SK-N-DZ (cell line): ENCODE measurements around the gene CHST13.

Experiments
- DNase-seq: peaks from one replicate; pipeline ENCODE4 v3.0.0-alpha.2; 2015; ENCODE audit warnings: low spot score

Gene CHST13

DNA sequence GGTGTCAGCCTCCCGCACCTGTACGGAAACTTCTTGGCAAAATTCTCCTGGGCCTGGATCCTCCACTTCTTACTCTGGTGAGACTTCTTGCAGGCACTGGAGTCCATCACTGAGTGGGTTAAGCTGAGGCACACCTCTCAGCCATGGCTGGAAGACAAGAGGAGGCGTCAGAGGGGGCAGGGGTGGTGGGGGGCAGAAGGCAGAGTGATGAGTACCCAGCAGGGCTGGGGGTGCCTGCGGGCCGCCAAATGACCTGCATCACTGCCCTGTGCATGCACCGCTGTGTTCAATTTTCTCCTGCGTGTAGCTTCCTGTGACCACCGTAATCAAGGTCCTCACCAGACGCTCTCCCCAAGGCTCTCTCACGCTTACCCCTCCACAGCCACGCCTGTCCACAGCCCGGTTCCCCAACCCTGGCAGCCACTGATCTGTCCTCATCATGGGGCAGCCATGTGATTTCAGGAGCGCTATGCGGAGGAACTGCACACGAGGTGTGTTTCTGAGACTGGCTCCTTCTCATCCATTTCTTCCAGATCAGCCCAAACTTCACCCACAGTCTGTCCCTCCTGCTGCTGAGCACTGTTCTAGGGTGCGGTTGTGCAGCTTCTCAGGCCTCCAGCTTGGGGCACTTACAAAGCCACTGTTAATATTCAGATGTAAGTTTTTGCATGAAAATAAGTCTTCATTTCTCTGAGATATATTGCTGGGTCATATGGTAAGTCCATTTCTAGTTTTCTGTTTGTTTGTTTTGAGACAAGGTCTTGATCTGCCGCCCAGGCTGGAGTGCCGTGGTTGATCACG lies 29.5 kb downstream of the CHST13 start:
- DNase-seq = no peak

DNA sequence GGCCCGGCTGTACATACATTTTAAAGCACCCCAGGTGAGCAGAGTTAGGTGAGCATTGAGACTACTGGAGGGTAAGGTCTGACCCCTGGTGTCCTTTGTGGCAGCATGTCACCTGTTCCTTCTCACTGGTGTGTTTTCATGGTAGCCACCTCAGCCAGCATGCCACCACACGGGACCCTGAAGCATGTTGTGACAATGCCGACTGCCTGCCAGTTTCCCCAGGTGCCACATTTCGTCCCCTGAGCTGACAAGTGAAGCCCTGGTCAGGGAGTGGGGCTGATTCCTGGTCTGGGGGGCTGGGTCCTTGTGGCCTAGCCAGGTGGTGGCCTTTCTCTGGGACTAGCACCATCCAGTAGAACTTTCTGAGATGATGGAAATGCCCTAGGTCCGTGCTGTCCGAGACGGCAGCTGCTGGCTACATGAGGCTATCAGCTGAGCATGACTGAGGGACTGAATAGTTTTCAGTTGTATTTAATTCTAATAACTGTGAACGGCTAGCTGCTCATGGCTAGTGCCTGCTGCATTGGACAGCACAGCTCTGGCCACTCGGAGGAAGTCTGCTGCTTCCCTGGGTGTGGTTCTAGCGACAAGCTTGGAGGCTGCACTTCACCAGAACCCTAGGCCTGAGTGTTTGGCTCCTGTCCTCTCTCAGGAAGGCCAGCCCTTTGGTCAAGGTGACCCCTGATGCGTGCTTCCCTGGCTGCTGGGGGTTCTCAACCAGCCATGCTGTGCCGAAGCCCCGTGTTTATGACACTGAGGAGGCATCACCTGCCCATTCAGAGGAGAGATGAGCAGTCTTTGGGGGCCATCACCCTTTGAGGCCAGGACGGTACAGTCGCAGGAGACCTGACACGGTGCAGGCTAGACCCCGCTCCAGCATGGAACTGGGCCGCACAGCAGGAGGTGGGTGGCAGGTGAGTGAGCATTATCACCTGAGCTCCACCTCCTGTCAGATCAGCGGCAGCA lies 30.9 kb downstream of the CHST13 start:
- DNase-seq = no peak

DNA sequence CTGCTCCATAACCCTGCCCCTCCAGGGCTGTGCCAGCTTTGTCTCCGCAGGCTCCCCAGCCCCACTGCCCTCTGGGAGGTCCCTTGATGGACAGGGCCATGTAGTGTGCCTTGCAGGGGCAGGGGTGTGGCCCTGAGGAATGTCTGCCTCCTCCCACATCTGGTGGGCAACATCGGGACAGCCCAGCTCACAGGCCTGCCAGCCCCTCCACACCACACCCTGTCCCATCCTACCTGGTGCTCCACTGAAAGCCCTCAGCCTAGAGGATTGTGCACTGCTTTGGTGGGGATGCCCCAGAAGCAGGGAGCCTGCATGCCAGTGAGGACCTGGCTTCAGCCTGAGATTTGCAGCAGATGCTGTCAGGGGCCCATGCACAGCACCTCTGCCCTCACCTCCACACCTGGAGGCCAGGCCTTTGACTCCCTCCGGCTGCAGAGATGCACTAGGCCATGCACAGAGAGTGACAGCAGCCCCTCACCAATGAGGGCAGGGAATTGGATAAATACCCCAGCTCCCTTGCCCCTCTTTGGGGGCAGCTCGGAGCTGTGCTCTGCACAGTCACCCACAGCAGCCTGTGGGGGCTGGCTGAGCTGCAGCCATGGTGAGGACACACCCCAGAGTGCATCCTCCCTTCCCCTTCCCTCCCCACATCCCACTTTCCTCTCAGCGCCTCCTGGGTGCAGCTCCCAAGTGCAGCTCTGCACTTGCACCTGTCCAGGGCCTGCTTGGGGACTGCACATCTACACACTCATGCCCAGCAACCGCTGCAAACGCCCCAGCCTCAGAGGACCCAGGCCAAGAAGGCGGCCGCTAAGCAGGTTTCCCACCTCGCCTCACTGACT lies 32.1 kb downstream of the CHST13 start:
- no peak for DNase-seq

DNA sequence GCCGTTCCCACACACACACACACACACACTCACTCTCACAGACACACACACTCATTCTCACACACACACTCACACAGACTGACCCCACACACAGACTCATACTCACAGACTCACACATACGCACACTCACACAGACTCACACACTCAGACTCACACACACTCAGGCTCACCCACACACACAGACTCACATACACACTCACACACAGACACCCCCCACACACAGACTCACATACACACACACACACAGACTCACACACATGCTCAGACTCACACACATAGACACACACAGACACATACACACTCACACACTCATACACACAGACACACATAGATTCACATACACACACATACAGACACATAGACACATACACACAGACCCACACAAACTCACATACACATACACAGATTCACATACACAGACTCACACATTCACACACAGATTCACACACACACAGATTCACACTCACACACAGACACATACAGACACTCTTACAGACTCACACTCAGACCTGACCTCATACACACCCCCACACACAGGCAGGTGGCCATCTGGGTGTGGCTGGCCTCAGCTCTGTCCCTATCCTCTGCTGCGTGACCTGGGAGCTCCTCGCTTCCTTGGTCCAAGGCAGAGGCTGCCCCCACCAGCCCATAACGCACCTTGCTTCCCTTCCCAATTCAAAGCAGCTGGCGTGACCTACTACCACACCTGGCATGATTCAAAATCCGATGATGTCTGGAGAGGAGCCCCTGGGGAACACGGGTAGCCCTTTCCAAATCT lies 32.9 kb downstream of the CHST13 start:
- DNase-seq = no peak

DNA sequence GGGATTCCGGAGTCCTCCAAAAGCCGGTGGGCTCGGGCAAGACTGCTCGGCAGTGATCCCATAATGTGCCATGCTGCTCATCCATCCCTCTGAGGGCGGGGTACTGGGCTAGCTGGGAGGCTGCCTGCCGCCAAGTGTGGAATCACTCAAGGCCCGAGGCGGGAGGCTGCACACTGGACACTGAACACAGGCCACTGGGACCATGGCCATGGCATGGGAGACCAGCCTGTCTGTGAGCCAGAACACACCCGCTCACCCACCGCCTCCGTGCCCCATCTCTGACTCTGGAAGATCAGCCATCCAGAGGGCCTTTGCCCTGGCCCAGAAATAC lies 33.4 kb downstream of the CHST13 start:
- no peak for DNase-seq

DNA sequence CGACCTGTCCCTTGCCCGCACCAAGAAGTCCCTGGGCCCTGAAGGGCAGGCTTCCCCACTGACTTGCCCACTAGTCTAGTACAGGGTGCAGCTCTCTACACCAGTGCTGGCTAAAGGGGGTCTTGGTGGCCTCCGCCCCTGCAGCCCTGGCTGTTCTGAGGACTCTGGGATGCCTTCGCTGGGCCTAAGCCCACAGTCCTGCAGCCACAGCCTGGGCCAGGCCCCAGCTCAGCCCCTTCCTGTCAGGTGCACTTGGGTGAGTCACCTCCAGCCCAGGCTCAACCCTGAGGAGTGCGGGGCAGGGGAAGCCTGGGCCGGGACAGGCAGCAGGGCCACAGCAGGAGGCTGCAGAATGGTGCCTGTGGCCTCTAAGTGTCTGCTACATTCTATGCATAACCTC lies 33.8 kb downstream of the CHST13 start:
- DNase-seq = no peak

DNA sequence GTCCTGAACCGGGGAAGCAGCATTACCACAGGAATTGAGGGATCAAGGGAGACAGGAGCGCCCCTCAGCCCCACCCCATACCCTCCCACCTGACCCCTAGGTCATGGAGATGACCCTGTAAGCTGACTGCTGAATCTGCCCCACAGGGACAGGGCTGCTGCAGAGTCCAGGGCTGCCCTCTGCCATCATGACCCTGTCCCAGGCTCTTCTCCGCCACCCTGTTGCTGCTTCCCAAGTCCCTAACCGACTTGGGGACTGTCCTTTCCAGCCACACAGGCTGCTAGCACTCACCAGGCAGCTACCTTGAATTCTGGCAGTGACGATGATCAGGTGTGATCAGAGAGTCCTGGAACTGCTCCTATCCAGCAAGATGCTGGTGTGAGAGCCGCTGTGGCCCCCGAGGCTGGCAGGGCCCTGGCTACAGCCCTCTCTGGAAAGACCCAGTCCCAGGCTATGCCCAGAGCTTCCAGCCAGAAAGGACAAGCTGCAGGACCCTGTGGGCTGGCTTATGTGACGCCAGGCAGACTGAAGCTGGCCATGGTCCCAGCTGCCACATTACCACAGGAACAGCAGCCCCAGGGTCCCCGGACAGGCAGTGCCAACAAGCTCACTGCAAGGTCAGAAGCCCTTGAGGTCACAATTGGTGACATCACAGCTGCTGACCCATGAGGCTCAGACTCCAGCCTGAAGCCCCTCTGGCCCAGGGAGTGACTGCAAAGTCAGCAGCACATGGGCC lies 34.5 kb downstream of the CHST13 start, which contains the start of gene C3orf22:
Gene C3orf22, minus strand, starts transcription at position 597 of the 736 bp plus-strand sequence. CDS start 5,542 bp downstream, outside the sequence.
- DNase-seq = no peak

DNA sequence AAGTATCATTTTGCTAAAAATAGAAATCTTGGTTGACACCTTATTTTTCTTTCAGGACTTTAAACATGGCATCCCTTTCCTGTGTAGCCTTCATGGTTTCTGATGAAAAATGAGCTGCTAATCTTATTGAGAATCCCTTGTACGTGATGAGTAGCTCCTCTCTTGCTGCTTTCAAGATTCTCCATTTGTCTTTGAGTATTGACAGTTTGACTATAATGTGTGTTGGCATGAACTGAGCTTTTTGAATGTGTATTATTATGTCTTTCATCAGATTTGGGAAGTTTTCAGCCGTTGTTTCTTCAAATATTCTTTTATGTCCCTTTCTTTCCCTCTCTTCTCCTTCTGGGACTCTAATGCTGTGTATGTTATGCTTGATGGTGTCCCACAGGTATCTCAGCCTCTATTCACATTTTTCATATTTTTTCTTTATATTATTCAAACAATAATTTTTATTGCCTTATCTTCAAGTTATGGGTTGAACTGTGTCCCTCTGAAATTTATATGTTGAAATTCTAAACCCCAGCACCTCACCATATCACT lies 38.9 kb downstream of the CHST13 start:
- no peak for DNase-seq

DNA sequence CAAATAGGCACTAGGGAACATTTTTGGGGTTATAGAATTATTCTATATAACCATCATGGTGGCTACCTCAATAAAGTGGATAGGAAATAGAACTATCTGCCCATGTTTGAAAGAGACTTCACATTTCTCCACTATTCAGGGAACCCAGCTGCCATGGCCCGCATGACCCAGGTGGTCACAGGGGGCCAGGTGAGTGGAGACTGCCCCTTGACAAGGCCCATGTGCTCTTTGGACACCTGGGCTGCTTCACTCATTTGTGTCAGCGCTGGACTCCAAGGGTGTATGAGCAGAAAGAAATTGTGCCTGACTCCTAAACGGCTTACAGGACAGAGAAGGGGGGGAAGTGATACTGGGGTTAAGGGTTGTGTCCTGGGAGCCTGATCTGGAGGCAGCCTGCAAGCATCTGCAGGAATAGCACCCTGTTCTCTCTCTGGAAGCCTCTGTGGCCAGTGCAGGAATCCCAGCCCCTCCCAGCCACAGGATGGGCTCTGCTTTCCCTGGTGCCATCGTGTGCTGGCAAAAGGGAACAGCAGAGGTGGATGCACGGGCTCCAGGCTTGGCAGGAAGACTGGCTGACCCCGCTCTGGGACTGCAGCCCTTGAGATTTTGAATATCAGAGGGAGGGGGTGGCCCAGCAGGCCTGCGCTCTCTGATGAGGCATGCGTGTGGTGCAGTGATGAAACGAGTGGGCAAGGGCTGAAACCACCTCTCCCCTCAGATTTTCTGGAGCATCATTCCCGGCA lies 43.9 kb downstream of the CHST13 start:
- DNase-seq = no peak

DNA sequence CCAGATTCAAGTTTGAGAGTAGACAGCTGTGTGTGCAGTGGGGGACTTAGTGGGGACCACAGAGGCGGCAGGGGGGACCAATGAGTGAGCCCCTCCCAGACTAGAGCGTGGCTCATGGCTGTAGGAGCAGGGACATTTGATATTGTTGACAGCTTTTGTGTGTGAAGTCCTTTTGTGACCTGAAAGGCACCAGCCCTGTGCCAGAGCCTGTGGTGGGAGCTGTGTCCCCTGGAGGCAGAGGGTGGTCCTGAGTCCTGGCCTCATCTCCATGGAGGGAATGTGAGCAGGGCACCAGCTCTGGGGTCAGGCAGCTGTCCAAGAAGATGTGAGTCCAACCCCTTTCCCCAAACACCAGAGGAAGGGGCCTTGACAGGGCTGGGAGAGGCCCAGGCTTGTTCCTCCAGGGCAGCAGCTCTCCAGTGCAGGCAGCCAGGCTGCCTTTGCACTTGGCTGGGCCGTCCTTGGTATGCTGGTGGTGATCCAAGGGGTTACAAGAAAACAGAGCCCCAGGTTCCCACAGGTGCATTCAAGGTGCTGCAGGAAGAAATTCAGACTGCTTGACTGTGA lies 44.9 kb downstream of the CHST13 start:
- no peak for DNase-seq

DNA sequence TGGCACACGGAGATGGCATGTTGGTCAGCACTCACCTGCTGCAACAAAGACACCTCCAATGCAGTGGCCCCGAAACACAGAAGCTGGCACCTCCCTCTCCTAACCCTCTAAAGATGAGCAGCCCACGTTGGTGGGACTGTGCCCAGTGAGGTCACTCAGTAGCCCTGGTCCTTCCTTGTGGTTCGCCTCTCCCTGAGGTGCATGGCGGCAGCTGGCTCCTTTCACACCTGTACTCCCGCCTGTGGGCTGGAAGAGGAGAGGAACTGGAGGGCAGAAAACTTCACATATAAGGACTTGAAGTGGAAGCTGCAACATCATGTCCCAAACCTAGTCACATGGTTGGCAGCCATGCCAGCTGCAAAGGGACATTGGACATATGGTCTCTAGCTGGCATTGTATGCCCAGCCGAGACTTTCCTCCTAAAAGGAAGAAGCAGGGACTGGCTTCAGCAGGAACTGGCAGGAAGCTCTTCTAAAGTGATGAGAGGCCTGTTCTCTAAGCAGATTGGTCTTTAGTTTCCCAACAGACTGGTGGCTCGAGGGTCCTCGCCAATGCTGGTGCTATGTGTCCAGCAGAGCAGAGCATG lies 45.5 kb downstream of the CHST13 start:
- DNase-seq = no peak

DNA sequence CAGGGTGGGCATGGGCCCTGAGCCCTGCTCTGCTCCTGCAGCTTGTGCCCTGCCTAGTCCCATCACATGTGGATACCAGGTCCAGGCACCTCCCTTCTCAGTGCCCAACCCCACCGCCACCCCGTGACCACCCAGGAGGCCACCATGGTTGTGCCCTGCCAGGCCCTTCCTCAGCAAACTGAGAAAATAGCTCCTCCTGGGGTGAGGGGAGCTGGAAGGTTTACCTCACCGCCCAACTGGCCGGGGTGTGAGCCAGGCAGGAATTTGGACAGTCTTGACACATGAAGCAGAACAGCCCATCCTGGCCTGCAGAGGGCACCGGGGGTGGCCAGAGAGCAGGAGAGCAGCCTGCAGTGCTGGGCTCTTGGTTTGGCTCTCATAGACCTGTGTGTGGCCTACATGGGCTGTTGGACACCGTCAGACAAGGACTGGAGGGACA lies 46.2 kb downstream of the CHST13 start:
- DNase-seq = no peak

DNA sequence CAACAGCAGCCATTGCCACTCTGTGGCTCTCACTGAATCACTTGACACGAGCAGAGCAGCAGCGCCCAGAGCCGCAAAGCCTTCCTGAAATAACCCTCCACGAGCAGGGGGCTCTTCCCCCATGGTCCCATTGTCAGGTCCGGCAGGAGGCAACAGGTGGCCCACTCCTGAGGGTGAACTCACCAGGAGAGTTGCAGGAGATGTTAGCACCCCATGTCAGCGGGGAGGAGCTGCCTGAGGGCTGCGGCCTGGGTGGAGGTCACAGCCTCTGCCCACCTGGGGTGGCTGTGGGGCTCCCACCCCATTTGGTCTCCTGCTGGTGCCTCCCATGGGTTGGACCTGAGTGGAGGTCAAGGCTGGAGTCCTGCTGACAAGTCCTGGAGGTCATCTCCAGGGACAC lies 47.1 kb downstream of the CHST13 start:
- DNase-seq = no peak

DNA sequence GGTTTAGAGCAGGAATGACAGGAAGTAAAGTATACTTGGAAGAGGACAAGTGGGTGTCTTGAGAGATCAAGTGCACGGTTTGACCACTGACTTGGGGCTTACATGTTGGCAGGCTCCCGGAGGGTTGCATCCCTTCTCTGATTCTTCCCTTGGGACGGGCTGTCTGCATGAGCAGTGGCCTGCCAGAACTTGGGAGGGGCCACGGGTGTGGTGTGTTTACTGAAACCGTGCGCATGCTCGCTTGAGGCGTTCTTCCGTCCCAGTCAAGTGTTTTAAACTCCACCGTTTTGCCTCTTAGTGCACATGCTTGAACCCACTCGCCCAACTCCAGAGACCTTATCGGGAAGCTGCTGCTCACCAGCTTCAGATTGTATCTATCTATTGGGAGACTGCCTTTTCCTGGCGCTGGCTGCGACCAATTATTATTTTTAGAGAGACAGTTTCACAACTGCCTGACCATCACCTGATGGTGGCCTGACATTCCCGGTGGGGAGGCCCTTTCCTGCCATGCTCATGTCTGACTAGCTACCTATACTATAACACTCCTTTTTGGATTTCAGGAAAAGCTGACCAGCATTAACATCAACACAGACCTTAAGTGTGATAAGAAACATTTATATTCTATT lies 49.6 kb downstream of the CHST13 start:
- peak; percentile 51 for DNase-seq

DNA sequence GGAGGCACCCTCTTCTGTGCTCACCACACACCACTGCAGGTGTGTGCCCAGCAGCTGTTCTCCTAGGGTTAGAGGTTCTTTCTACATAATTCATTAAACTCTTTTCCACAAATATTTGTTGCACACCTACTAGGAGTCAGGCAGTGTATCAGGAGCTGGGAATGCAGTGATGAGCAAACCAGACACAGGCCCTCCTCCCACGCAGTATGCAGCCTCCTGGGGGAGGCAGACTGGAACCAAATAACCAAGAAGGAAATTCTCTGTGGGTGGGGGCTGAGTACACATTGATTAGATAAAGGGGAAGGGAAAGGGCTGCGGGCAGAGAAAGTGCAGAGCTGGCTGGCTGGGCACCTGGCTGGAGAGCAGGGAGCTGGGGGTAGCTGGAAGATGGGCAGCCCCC lies 53.3 kb downstream of the CHST13 start:
- no peak for DNase-seq

DNA sequence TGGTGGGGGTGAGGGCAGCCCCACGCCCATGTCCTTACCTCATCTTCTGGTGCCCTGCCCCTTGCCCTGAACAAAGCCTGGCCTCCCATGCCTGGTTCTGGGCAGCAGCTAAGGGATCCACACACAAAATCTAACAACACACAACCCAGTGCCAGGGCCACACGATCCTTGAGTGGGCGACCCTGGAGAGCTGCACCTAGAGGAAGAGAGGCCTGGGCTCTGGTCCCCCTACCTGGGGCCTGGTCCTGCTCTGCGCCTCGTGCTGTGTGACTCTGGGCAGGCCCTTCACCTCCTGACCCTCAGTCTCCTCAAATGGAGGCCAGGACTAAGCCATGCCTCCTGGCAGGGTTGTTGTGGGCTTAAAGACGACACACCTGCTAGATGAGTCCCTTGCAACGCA lies 54.7 kb downstream of the CHST13 start:
- no peak for DNase-seq

DNA sequence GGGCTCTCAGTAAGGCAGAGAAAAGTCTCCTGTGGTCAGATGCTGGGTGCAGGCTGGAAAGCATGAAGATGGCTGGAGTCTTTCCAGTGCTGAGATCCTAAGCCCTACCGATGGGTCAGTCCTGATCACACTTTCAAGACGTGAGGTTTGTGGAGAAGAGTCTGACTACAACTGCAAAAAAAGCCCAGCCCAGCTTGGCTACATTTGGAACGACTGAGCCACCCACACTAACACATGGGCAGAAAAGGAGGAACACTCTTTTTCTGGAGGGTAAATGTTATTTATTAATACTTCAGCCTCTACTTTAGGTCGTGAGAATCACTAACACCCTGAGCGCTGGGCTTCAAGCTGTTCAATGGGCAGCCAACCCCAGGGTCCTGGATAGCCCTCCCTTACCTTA lies 56.8 kb downstream of the CHST13 start:
- DNase-seq = no peak

DNA sequence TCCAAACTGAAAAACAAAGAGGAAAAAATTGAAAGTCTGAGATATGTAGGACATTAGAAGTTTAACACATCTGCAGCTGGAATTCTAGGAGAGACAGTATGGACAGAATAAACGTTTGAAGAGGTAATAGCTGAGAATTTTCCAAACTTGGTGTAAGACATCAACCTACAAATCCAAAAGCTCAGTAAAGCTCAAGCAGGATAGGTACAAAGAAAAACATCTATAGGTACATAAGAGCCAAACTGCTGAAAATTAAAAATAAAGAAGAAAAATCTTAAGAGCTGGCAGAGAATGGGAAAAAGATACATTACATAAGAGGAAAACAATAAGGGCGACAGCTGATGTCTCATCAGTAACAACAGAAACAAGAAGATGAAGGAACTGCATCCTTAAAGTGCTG lies 57.6 kb downstream of the CHST13 start:
- DNase-seq = no peak
